Effector memory CD8-positive, alpha-beta T cell (primary cell): Measurements from ENCODE around the gene LSM2.
"Not testable (repeated sequence)": the region's sequence is repeated elsewhere in the genome, so short reads cannot be mapped to it uniquely, and the experiment has no call there.

Source experiments
- ATAC-seq: fragments of 150-1000 bp; cut with Tn5 transposase; replicated peaks from 2 replicates; pipeline ENCODE4 v1.10.0; 2021; ENCODE audit warnings: mild to moderate bottlenecking, moderate library complexity
- DNase-seq, 3 experiments: peaks; one replicate each; pipeline ENCODE4 v3.0.0; 2021
- H3K27ac Mint-ChIP-seq, 2 donors: one replicate each; pipeline ENCODE4 v1.8.0; 2022; ENCODE audit warnings: mild to moderate bottlenecking in 2 of 2, mixed read lengths in 2 of 2, moderate library complexity in 2 of 2
- H3K27me3 Mint-ChIP-seq, 2 donors: one replicate each; pipeline ENCODE4 v1.8.0; 2022; ENCODE audit warnings: mixed read lengths in 2 of 2
- H3K36me3 Mint-ChIP-seq: one replicate; pipeline ENCODE4 v1.8.0; 2022; ENCODE audit warnings: mild to moderate bottlenecking, moderate library complexity, mixed read lengths; ENCODE audit not compliant: insufficient read depth
- H3K4me1 Mint-ChIP-seq, 2 donors: one replicate each; pipeline ENCODE4 v1.8.0; 2022; ENCODE audit warnings: low read depth in 2 of 2, mixed read lengths in 2 of 2
- H3K4me3 Mint-ChIP-seq, 2 donors: one replicate each; pipeline ENCODE4 v1.8.0; 2022; ENCODE audit warnings: mild to moderate bottlenecking in 2 of 2, mixed read lengths in 2 of 2, moderate library complexity in 2 of 2
- H3K9me3 Mint-ChIP-seq, 2 donors: one replicate each; pipeline ENCODE4 v1.8.0; 2022; ENCODE audit warnings: mixed read lengths in 2 of 2

Gene LSM2

DNA sequence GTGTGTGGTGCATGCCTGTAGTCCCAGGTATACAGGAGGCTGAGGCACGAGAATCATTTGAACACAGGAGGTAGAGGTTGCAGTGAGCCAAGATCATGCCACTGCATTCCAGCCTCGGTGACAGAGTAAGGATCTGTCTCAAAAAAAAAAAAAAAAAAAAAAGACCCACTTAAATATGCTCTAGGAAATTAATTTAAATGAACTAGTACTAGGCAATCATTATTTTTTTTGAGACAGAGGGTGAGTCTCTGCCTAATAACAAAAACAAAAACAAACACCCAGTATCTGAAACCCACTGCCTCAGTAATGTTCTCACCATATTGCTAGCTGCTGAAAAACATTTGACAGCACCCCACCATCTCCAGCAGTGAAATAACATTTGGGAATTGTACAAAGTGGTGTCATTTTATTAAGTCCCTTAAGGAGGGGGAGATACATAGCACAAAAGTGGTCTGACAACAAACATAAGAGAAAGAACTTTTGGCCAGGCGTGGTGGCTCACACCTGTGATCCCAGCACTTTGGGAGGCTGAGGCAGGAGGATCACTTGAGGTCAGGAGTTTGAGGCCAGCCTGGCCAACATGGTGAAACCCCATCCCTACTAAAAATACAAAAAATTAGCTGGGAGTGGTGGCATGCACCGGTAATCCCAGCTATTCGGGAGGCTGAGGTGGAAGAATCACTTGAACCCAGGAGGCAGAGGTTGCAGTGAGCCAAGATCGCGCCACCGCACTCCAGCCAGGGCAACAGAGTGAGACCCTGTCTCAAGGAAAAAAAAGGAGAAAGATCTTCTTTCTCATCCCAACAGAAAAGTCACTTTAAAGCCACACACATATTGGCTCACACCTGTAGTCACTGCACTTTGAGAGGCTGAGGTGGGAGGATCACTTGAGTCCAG is 5.5 kb downstream of the LSM2 start:
- not testable (repeated sequence) for DNase-seq, H3K27me3 Mint-ChIP-seq, ATAC-seq, H3K4me3 Mint-ChIP-seq, H3K9me3 Mint-ChIP-seq
- H3K4me1 Mint-ChIP-seq, result peaks cover 15 to 16% of the 10 kb centered on the region in 2 donors
- H3K27ac Mint-ChIP-seq, result peak overlapping the region in 1 of 2 donors; percentile 22
- peaks cover 27% of the 10 kb centered on the region for H3K36me3 Mint-ChIP-seq

DNA sequence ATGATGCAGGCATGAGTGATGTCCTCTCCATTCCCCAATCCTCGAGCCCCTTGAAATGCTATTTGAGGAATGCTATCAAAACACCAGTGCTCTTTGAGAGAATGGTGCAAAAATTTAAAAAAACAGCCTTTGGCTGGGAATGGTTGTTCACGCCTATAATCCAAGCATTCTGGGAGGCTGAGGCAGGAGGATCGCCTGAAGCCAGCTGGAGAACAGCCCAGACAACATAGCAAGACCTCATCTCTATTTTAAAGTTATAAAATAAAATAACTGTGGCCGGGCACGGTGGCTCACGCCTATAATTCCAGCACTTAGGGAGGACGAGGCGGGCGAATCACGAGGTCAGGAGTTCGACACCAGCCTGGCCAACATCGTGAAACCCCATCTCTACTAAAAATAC is 7.0 kb downstream of the LSM2 start:
- Mint-ChIP-seq H3K9me3 (no peaks in the 10 kb centered on the region), H3K4me3 (no peak overlapping the region), H3K36me3 (peaks cover 23% of the 10 kb centered on the region)

GRCh38 chr6:31797588-31797987 is 9.2 kb downstream of the LSM2 start:
- H3K27ac Mint-ChIP-seq, result peak overlapping the region in 1 of 2 donors; percentile 65
- DNase-seq (peak in 2 of 3 experiments; percentile 17 to 29), ATAC-seq (peak; percentile 14)
- peak overlapping the region; percentile 57 to 74 for H3K4me3 Mint-ChIP-seq
- H3K27me3 Mint-ChIP-seq, result no peaks in the 10 kb centered on the region
- H3K9me3 Mint-ChIP-seq, result no peaks in the 10 kb centered on the region
- H3K36me3 Mint-ChIP-seq, result peaks cover 10% of the 10 kb centered on the region
- H3K4me1 Mint-ChIP-seq, result peaks cover 26 to 28% of the 10 kb centered on the region in 2 donors

More for the DNA sequence above, 7.0 kb downstream of the LSM2 start:
- no peak for DNase-seq
- Mint-ChIP-seq H3K4me1 (peaks cover 15 to 16% of the 10 kb centered on the region in 2 donors), H3K27me3 (no peaks in the 10 kb centered on the region), H3K27ac (no peak overlapping the region)
- no peak for ATAC-seq

GRCh38 chr6:31796993-31797385 is 9.8 kb downstream of the LSM2 start:
- H3K36me3 Mint-ChIP-seq, result peaks cover 4% of the 10 kb centered on the region
- ATAC-seq (no peak), DNase-seq (no peak)
- H3K27ac Mint-ChIP-seq, result peak overlapping the region; percentile 97 to 98
- H3K9me3 Mint-ChIP-seq, result no peaks in the 10 kb centered on the region
- peak overlapping the region; percentile 94 to 97 for H3K4me3 Mint-ChIP-seq
- H3K4me1 Mint-ChIP-seq, result peaks cover 26 to 28% of the 10 kb centered on the region in 2 donors
- no peaks in the 10 kb centered on the region for H3K27me3 Mint-ChIP-seq

- Mint-ChIP-seq H3K4me3 (peak within 1 kb of the TSS; percentile 94 to 97), H3K27ac (peak within 1 kb of the TSS; percentile 97 to 98), H3K36me3 (peaks cover 9% of the 10 kb centered on the region), H3K4me1 (peaks cover 27 to 33% of the 10 kb centered on the region in 2 donors), H3K9me3 (no peaks in the 10 kb centered on the region), H3K27me3 (no peaks in the 10 kb centered on the region)
- ATAC-seq, result peak; percentile 87
- DNase-seq, result peak; percentile 80 to 85 (median 84)
These were observed 11.0 kb downstream of the LSM2 start, which contains the start of gene VARS1 for GRCh38 chr6:31795616-31796298. TSS of gene VARS1 (minus strand) at chr6:31795752. CDS start at chr6:31795217, 535 bp downstream.

DNA sequence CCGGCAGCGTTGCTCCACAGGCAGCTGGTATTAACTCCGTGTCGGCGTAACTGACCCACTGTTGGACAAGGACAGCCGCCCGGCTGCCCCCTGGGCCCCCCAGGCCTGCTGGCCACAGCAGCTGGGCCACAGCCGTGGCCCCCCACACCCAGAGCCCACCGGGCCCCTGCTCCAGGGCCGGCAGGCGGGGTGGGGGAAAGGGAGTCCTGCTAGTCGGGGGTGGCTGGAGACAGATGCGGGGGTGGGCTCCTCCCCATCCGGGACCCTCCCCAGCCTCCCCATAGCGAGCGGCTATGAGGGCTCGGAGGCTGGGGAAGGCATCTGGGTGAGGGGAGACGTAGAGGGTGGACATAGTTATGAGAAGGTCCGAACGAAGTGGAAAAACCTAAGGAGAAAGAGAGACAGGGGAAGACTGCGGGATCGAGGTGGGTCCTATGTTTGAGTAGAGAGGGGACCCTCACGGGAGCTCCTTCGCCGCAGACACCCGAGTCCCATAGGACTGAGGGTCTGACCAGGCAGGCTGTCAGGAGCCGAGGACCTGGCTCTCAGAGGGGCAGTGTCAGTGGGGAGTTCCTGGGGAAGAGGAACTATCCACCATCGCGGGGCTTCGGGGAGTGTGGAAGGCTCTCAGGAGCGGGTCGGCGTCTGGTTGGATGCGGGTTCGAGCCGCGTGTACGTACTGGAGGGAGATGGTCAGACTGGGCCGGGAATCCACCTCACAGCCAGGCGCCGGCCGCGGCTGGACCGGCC is 11.7 kb downstream of the LSM2 start:
- peak overlapping the region; percentile 97 to 98 for H3K27ac Mint-ChIP-seq
- peaks cover 10% of the 10 kb centered on the region for H3K36me3 Mint-ChIP-seq
- peaks cover 27 to 37% of the 10 kb centered on the region in 2 donors for H3K4me1 Mint-ChIP-seq
- H3K4me3 Mint-ChIP-seq, result peak overlapping the region; percentile 94 to 97
- H3K27me3 Mint-ChIP-seq, result no peaks in the 10 kb centered on the region
- no peaks in the 10 kb centered on the region for H3K9me3 Mint-ChIP-seq
- DNase-seq (peak in 1 of 3 experiments; percentile 21), ATAC-seq (no peak)

GRCh38 chr6:31794294-31794865 is 12.4 kb downstream of the LSM2 start:
- ATAC-seq, result no peak
- H3K4me1 Mint-ChIP-seq, result peaks cover 27 to 37% of the 10 kb centered on the region in 2 donors
- H3K36me3 Mint-ChIP-seq, result peaks cover 10% of the 10 kb centered on the region
- peak overlapping the region; percentile 97 to 98 for H3K27ac Mint-ChIP-seq
- no peaks in the 10 kb centered on the region for H3K27me3 Mint-ChIP-seq
- no peaks in the 10 kb centered on the region for H3K9me3 Mint-ChIP-seq
- no peak for DNase-seq
- H3K4me3 Mint-ChIP-seq, result peak overlapping the region; percentile 94 to 97

GRCh38 chr6:31793927-31794245 is 12.9 kb downstream of the LSM2 start:
- Mint-ChIP-seq H3K27ac (peak overlapping the region; percentile 97 to 98), H3K36me3 (peaks cover 10% of the 10 kb centered on the region), H3K4me1 (peaks cover 27 to 37% of the 10 kb centered on the region in 2 donors), H3K4me3 (peak overlapping the region; percentile 94 to 97)
- not testable (repeated sequence) for ATAC-seq, DNase-seq, H3K27me3 Mint-ChIP-seq, H3K9me3 Mint-ChIP-seq

- peaks cover 27 to 35% of the 10 kb centered on the region in 2 donors for H3K4me1 Mint-ChIP-seq
- DNase-seq, result no peak
- no peaks in the 10 kb centered on the region for H3K9me3 Mint-ChIP-seq
- H3K27me3 Mint-ChIP-seq, result no peaks in the 10 kb centered on the region
- H3K4me3 Mint-ChIP-seq, result no peak overlapping the region
- no peak for ATAC-seq
- peaks cover 13% of the 10 kb centered on the region for H3K36me3 Mint-ChIP-seq
- H3K27ac Mint-ChIP-seq, result peak overlapping the region; percentile 49 to 98
These were observed 14.0 kb downstream of the LSM2 start for GRCh38 chr6:31792761-31793171.

- H3K4me1 Mint-ChIP-seq, result peaks cover 21 to 29% of the 10 kb centered on the region in 2 donors
- no peaks in the 10 kb centered on the region for H3K9me3 Mint-ChIP-seq
- H3K27me3 Mint-ChIP-seq, result no peaks in the 10 kb centered on the region
- H3K4me3 Mint-ChIP-seq, result no peak overlapping the region
- H3K36me3 Mint-ChIP-seq, result peaks cover 16% of the 10 kb centered on the region
- no peak for DNase-seq
- ATAC-seq, result no peak
- peak overlapping the region in 1 of 2 donors; percentile 49 for H3K27ac Mint-ChIP-seq
These were observed 14.7 kb downstream of the LSM2 start for GRCh38 chr6:31792090-31792374.

DNA sequence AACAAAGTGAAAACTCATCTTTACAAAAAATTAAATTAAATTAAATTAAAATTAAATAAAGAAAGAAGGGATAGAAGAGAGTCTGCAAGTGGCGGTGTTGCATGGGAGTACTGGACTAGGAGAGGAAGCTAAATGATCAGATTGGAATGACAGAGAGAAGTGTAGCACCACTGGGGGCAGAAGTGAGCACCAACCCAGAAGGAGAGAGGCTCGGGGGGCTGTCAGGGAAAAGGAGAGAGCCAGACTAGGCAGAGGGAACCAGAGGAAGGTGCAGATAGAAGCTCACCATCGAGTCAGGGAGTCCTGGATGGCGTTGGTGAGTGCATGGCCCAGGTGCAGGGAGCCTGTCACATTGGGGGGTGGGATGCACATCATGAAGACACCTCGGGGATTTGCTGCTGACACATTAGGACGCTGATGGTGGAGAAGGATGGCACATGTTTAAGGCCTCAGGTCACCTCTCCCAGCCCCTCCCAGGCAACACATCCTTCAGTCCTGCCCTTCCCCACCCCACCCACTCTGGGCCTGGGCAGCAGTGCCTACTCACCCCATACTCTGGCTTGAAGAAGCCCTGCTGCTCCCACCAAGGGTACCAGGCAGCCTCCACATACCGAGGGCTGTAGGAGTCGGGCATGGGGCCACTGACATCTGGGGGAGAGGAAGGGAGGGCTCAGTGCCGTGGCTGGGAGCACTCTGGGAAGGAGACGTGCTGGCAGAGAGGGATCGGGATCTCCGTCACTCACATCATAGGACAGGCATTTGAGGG is 15.3 kb downstream of the LSM2 start:
- peak overlapping the region in 1 of 2 donors; percentile 49 for H3K27ac Mint-ChIP-seq
- peaks cover 16% of the 10 kb centered on the region for H3K36me3 Mint-ChIP-seq
- peaks cover 19 to 26% of the 10 kb centered on the region in 2 donors for H3K4me1 Mint-ChIP-seq
- ATAC-seq, result no peak
- peak in 1 of 3 experiments; percentile 39 for DNase-seq
- H3K27me3 Mint-ChIP-seq, result no peaks in the 10 kb centered on the region
- H3K9me3 Mint-ChIP-seq, result no peaks in the 10 kb centered on the region
- no peak overlapping the region for H3K4me3 Mint-ChIP-seq

- Mint-ChIP-seq H3K9me3 (no peaks in the 10 kb centered on the region), H3K4me1 (peaks cover 0 to 1% of the 10 kb centered on the region in 2 donors), H3K36me3 (peaks cover 19% of the 10 kb centered on the region), H3K4me3 (no peak overlapping the region), H3K27ac (no peak overlapping the region), H3K27me3 (no peaks in the 10 kb centered on the region)
- ATAC-seq, result no peak
- DNase-seq, result no peak
These were observed 21.3 kb downstream of the LSM2 start for GRCh38 chr6:31785475-31785874.
